ENCODE results near the gene DNA2. TPM values are rescaled to one million over a fixed set of nuclear protein-coding genes. Genes with fewer than 3 reads are reported as not detected.

The DNA2 gene
- total RNA-seq, 1 donor from 2014 or later: 5.2 TPM

Other genes starting within 250 kb of the DNA2 start
- 0.21 and 1.0 TPM in 2 replicates for gene ATOH7, start 239.9 kb downstream of the DNA2 start, total RNA-seq
- gene HNRNPH3, start 139.9 kb downstream of the DNA2 start, total RNA-seq: 19.3 and 22.0 TPM in 2 replicates
- 9.2 and 10.5 TPM in 2 replicates for gene PBLD, start 139.0 kb downstream of the DNA2 start, total RNA-seq
- 11.3 and 14.8 TPM in 2 replicates for gene RUFY2, start 64.7 kb downstream of the DNA2 start, total RNA-seq
- 12.6 and 17.6 TPM in 2 replicates for gene SLC25A16, start 55.5 kb upstream of the DNA2 start, total RNA-seq
- gene TET1, start 88.4 kb upstream of the DNA2 start, total RNA-seq: 5.2 and 6.0 TPM in 2 replicates
- 42.1 and 44.2 TPM in 2 replicates for gene CCAR1, start 249.3 kb upstream of the DNA2 start, total RNA-seq